ENCODE data around the gene ATP10B.

ATP10B gene

DNA sequence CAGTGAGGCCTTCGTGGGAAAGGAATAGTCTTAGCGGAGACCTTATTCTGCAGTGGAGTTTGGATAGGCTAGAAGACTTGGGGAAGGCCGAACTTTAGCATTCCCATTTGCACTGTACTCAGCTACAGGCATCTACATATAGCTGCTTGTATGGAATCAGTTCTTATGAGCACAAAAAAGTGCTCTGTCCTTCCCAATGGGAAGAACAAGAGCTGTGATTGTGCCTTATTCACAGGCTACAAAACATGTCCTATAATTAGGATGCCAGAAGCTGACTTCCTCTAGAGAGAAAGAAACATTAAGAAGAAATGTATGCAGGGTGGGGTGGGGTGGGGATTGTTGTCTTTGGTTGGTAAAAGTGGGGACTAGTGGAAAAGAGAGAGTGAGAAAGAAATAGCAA lies 154.7 kb downstream of the ATP10B start:
- H3K9me3 ChIP-seq (ENCODE audit: control insufficient read depth, insufficient read depth, low read depth, low read length): no peaks in the 10 kb centered on the region
- no peak overlapping the region for H3K27ac ChIP-seq (ENCODE audit: extremely low read depth, low read depth, low read length)
- H3K4me3 ChIP-seq (ENCODE audit: low read depth, low read length): no peak overlapping the region
- CTCF ChIA-PET: interaction anchor here (0.6 kb wide), 1 partner anchor 214 kb away, joined by 3 read pairs; no protein-coding TSS in a partner anchor
- no peaks in the 10 kb centered on the region for H3K36me3 ChIP-seq (ENCODE audit: control insufficient read depth in 2 of 2, insufficient read depth in 1 of 2, low read length in 2 of 2)
- POLR2A ChIA-PET: no interaction called here
- TF ChIP-seq GLI2 (tag by site-specific recombination; IDR thresholded peaks at IDR 0.05; ENCODE audit: borderline replicate concordance, low read depth) (no peak), IKZF3 (tag by site-specific recombination; IDR thresholded peaks at IDR 0.05) (no peak), HOXD13 (CRISPR knock-in tag; IDR thresholded peaks at IDR 0.05; ENCODE audit: borderline replicate concordance) (no peak), ZNF202 (tag by site-specific recombination; IDR thresholded peaks at IDR 0.05; ENCODE audit: borderline replicate concordance) (no peak), MEIS1 (CRISPR knock-in tag; IDR thresholded peaks at IDR 0.05; ENCODE audit: borderline replicate concordance) (no peak), ZNF274 (IDR thresholded peaks at IDR 0.05; ENCODE audit: low read length) (no peak), ZNF274 (tag by site-specific recombination; IDR thresholded peaks at IDR 0.05; ENCODE audit: borderline replicate concordance) (no peak), ZNF791 (tag by site-specific recombination; IDR thresholded peaks at IDR 0.05) (no peak), ZNF146 (tag by site-specific recombination; IDR thresholded peaks at IDR 0.05) (no peak), ZNF423 (tag by site-specific recombination; IDR thresholded peaks at IDR 0.05) (no peak), GLIS2 (tag by site-specific recombination; IDR thresholded peaks at IDR 0.05) (no peak), ZNF623 (tag by site-specific recombination; IDR thresholded peaks at IDR 0.05) (no peak)
- TF ChIP-seq, protein P1, sequence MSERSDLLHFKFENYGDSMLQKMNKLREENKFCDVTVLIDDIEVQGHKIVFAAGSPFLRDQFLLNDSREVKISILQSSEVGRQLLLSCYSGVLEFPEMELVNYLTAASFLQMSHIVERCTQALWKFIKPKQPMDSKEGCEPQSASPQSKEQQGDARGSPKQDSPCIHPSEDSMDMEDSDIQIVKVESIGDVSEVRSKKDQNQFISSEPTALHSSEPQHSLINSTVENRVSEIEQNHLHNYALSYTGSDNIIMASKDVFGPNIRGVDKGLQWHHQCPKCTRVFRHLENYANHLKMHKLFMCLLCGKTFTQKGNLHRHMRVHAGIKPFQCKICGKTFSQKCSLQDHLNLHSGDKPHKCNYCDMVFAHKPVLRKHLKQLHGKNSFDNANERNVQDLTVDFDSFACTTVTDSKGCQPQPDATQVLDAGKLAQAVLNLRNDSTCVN (tag by site-specific recombination; optimal IDR thresholded peaks at IDR 0.05): no peak
- TF ChIP-seq, protein P2, sequence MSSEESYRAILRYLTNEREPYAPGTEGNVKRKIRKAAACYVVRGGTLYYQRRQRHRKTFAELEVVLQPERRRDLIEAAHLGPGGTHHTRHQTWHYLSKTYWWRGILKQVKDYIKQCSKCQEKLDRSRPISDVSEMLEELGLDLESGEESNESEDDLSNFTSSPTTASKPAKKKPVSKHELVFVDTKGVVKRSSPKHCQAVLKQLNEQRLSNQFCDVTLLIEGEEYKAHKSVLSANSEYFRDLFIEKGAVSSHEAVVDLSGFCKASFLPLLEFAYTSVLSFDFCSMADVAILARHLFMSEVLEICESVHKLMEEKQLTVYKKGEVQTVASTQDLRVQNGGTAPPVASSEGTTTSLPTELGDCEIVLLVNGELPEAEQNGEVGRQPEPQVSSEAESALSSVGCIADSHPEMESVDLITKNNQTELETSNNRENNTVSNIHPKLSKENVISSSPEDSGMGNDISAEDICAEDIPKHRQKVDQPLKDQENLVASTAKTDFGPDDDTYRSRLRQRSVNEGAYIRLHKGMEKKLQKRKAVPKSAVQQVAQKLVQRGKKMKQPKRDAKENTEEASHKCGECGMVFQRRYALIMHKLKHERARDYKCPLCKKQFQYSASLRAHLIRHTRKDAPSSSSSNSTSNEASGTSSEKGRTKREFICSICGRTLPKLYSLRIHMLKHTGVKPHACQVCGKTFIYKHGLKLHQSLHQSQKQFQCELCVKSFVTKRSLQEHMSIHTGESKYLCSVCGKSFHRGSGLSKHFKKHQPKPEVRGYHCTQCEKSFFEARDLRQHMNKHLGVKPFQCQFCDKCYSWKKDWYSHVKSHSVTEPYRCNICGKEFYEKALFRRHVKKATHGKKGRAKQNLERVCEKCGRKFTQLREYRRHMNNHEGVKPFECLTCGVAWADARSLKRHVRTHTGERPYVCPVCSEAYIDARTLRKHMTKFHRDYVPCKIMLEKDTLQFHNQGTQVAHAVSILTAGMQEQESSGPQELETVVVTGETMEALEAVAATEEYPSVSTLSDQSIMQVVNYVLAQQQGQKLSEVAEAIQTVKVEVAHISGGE (tag by site-specific recombination; conservative IDR thresholded peaks at IDR 0.05; ENCODE audit: low read depth): no peak
- TF ChIP-seq, protein P3, sequence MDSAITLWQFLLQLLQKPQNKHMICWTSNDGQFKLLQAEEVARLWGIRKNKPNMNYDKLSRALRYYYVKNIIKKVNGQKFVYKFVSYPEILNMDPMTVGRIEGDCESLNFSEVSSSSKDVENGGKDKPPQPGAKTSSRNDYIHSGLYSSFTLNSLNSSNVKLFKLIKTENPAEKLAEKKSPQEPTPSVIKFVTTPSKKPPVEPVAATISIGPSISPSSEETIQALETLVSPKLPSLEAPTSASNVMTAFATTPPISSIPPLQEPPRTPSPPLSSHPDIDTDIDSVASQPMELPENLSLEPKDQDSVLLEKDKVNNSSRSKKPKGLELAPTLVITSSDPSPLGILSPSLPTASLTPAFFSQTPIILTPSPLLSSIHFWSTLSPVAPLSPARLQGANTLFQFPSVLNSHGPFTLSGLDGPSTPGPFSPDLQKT (IDR thresholded peaks at IDR 0.05; ENCODE audit: borderline replicate concordance, low read depth, low read length): no peak
- TF ChIP-seq, protein P4, sequence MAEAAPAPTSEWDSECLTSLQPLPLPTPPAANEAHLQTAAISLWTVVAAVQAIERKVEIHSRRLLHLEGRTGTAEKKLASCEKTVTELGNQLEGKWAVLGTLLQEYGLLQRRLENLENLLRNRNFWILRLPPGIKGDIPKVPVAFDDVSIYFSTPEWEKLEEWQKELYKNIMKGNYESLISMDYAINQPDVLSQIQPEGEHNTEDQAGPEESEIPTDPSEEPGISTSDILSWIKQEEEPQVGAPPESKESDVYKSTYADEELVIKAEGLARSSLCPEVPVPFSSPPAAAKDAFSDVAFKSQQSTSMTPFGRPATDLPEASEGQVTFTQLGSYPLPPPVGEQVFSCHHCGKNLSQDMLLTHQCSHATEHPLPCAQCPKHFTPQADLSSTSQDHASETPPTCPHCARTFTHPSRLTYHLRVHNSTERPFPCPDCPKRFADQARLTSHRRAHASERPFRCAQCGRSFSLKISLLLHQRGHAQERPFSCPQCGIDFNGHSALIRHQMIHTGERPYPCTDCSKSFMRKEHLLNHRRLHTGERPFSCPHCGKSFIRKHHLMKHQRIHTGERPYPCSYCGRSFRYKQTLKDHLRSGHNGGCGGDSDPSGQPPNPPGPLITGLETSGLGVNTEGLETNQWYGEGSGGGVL (tag by site-specific recombination; IDR thresholded peaks at IDR 0.05): no peak
- no peaks in the 10 kb centered on the region for H3K4me1 ChIP-seq (ENCODE audit: control insufficient read depth, insufficient read depth, low read length)

DNA sequence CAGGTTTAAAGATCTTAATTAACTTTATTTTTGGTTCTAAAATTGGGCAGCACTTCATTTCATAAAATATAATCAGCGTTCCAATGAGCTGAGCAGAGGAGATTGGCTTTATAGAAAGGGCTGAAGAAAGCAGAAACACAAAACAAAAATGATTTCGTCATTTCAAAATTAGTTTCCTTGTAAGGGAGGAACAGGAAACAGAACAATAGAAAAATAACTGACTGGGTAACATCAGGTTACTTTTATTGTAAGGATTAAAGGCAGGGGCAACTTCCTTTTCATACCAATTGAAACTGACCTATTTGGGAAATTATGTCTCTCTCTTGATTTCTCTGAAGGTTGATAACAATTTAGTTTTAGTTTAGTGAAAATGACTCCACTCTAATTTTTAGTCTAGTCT lies 157.1 kb downstream of the ATP10B start:
- no peak overlapping the region for H3K4me3 ChIP-seq (ENCODE audit: low read depth, low read length)
- H3K27ac ChIP-seq (ENCODE audit: extremely low read depth, low read depth, low read length): no peak overlapping the region
- TF ChIP-seq ZNF133 (tag by site-specific recombination; IDR thresholded peaks at IDR 0.05): no peak
- no peak for TF ChIP-seq ZNF501 (tag by site-specific recombination; IDR thresholded peaks at IDR 0.05)
- no peaks in the 10 kb centered on the region for H3K4me1 ChIP-seq (ENCODE audit: control insufficient read depth, insufficient read depth, low read length)
- no peaks in the 10 kb centered on the region for H3K36me3 ChIP-seq (ENCODE audit: control insufficient read depth in 2 of 2, insufficient read depth in 1 of 2, low read length in 2 of 2)
- ChIA-PET CTCF (no interaction called here), POLR2A (no interaction called here)
- no peaks in the 10 kb centered on the region for H3K9me3 ChIP-seq (ENCODE audit: control insufficient read depth, insufficient read depth, low read depth, low read length)

Data from HEK293 (cell line).